HG03108 (cell line): ENCODE results near the gene ADA.
"Not testable (repeated sequence)": the region's sequence is repeated elsewhere in the genome, so short reads cannot be mapped to it uniquely, and the experiment has no call there.

Experiments
- ATAC-seq: cut with Tn5 transposase; IDR thresholded peaks from one replicate; pipeline ENCODE4 v1.9.1; 2021; ENCODE audit warnings: moderate library complexity; ENCODE audit not compliant: unreplicated experiment

Gene ADA

GRCh38 chr20:44651684-44652423 lies at the start of gene ADA:
TSS of gene ADA (minus strand) at chr20:44651699. CDS start at chr20:44651607, 92 bp downstream.
- no peak for ATAC-seq

DNA sequence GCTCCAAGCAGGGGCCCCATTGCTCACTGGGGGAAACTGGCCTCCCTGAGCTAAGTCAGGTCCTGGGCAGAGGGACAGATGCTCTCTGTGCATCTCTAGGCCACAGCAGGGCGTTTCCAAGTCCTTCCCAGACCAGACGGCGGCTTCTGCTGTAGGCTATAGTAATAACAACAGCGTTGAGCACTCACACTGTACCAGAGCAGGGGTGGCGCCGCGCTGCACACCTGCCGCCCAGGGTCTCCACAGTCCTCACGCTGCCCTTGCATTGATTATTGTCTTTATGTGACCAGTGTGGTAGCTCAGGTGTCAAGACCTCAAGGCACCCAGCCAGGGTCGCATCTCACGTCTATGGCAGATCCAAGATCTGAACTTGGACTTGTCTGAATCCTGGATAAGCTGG lies 48.8 kb upstream of the ADA start:
- no peak for ATAC-seq

DNA sequence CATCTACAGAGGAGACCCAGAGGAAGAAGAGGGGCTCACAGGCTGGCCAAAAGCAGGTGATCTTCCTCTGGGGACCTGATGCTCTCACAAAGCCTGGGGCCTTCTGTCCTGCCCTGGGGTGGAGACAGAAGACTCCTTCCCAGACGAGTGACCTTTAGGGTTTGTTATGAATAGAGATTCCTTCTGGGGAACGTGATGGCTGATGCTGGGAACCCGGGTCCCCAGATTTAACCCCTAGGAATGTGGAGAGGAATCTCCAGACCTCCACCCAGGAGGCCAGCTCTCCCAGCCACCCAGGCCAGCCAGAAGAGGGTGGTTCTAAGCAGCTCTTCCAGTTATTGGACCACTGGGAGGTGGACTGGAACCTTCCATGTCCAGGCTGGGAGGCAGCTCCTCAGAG lies 46.9 kb upstream of the ADA start:
- no peak for ATAC-seq

- not testable (repeated sequence) for ATAC-seq
Observed at GRCh38 chr20:44697041-44697440, 45.5 kb upstream of the ADA start.

DNA sequence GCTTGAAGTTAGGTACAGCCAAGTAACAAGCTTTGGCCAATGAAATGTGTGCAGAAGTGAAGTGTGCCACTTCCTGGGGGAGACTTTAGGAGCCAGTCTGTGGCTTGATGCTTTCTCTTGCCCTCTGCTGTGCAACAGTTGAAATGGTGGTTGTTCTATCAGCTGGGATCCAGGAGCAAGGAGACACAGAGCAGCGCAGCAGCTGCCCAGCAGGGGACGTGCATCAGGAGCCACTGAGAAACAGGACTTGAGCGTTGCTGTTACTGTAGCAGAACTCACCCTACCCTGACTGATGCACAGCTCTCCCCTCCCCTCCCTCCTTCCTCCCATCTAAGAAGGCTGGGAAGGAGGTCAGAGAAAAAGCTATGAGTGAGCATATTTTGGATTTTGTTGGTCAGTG lies 44.8 kb upstream of the ADA start:
- ATAC-seq, result no peak

GRCh38 chr20:44695674-44696300 lies 44.3 kb upstream of the ADA start:
- ATAC-seq, result no peak

GRCh38 chr20:44695295-44695673 lies 43.8 kb upstream of the ADA start:
- ATAC-seq, result no peak

DNA sequence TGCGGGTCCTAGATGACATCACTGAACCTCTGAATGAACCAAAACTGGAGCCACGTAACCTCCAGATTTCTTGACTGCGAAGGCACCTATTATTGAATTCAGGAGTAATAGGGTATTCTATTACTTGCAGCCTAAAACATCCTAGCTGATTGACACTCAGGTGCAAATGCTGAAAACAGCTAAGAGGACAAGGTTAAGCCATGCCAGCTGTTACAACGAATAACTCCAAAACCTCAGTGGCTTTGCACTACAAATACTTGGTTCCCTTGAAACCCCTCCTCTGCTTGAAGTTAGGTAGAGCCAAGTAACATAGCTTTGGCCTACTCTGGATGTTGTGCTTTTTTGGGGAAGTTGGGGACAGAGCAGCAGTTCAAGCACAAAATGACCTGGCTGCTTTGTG lies 42.7 kb upstream of the ADA start:
- no peak for ATAC-seq

DNA sequence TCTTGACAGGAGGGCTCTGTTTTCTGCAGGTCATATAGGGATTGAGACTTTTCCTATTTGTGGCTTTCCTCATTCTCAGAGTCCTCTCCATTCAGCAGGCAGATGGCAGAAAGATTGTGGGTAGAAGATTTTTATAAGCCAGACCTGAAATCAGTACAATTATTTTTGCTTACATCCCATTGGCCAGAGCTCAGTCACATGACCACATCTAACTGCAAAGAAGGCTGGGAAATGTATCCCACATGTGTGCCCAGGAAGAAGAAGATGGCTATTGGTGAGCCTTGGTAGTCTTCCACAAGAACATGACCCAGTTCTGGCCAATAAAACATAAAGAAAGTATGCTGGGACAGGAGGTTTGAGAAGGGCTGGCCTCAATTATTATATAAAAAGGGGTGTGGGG lies 42.1 kb upstream of the ADA start:
- ATAC-seq, result no peak

DNA sequence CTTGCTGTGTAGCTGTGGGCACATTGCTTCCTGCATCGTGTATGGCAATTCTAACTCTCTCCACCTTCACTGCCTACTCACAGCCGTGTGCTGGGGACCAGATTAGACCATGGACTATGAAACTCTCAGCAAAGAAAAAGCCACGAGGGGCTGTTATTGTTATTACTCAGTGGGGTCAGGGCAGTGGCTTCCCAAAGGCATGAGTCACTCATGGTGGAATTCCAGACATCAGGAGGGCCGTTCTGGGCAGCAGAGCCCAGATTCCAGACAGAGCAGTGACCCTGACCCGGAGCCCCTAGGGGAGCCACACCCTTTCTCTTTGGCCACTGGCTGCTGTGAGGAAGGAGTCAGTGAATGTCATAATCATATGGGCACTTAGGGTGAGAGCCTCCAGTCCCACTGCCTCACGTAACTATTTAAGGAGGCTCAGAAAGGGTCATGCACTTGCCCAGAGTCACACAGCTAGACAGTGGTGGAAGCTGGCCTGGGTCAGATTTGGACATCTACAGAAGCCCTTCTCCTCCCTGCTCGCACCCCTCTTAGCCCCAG lies 41.5 kb upstream of the ADA start:
- ATAC-seq, result no peak

DNA sequence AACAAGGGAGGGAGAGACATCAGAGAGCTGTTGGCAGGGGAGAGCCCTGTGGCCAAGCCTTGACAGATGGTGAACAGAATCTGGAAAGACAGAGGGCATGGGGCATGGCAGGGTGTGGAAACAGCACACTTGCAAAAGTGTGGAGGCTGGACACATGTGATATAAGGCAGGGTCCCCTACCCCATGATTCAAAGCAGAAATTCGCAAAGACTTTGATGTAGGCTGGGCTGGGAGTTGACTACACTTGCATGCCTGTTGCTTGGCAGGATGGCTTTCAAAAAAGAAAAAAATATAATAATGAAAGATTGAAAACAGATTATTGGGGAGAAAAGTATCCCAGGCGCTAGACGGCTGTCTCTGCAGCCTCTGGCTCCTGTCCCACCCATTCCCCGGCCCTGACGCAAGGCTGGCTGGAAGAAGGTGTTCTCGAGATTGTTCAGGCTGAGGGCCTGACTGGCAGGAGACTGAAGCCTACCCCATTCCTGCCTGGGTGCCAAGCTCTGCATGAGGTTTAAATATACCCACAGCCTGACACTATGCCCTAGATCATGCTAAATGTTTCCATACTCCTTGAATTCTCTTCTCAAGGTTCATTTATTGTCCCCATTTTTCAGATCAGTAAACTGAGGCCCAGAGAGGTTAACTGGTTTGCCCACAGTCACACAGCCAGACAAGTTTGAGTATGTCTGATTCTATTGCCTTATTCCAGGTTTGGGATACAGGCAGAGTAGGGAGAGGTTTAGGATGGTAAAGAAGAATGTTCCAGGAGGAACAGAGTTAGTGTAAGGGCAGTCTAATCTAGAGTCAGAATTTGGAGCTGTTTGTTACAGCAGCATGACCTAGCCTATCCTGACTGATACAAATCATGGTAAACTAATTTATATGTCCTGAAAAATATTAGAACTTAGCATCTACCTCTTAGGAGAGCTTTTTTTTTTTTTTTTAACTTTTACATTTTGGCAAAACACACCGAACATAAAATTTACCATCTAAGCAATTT lies 40.2 kb upstream of the ADA start:
- no peak for ATAC-seq

GRCh38 chr20:44690781-44691423 lies 39.4 kb upstream of the ADA start:
- no peak for ATAC-seq

DNA sequence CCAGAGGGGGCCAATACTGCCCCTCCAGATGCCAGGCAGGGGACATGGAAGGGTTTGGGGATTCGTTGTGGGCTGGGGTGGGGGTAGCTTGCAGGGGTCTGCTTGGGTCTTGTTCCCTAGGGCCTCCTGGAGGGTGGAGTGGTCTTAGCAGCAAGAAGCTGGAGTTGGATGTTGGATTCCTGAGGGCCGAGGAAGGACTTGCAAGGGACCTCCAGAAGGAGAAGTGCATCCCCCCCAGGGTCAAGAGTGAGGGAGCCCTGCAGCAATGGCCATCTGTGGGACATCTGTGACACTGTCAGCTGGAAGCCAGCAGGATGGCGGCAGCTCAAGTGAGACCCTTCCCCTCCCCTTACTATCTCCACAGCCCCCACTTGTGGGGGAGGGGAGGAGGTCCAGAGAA lies 38.3 kb upstream of the ADA start:
- ATAC-seq, result no peak

DNA sequence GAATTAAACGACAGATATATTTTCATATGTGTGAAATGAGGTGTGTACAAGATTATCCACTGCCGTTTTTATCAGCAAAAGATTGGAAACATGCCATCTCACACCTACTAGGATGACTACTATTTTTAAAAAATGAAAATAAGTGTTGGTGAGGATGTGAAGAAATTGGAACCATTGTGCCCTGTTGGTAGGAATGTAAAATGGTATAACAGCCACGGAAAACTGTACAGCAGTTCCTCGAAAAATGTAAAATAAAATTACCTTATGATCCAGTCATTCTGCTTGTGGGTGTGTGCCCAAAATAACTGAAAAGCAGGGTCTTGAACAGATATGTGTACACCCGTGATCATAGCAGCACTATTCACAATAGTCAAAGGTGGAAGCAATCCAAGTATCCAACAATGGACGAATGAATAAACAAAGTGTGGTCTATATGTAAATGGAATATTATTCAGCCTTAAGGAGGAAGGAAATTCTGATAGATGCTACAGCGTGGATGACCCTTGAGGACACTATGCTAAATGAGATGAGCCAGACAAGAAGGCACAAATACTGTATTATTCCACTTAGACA lies 36.6 kb upstream of the ADA start:
- ATAC-seq, result no peak

GRCh38 chr20:44686934-44687333 lies 35.4 kb upstream of the ADA start:
- ATAC-seq, result no peak

DNA sequence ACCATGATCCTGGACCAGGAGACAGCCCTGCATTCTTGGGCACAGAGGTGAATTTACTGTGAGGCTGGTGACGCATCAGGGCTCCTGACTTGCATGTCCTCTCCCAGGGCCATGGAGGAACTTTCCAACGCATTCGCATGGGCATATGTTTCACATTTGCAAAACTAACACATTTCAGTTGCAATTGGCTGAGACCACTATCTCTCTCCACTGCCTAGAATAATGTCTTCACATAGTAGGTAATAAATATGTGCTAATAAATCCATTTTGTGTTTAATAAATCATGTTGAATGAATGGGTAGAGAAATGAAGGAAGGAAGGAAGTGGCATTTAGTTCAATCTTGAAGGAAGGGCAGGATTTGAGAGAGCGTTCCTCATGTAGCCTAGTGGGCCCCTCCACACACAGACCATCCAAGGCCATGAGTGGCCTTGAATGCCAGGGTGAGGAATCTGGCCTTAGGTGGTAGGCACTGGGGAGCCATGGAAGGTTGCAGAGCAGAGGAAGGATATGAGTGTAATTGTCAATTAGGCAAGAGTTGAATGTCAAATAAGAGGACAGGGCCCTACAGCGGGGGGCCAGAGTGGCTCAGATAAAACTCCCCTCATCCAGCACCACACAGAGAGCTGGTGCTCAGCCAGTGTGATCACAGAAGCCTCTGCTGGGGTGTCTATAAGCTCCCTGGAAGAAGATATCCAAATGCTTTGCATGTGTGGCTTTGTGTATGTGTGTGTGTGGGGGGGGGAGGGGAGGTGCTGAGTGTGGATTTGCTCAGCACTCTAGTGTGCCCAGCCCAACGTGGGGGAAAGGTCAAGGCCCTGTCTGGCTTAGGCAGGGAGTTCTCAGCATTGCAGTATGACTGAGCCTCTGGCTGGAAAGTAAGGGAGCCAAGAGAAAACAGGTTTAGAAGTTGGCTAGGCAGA lies 32.8 kb upstream of the ADA start:
- ATAC-seq, result no peak

- ATAC-seq, result no peak
Observed at GRCh38 chr20:44683263-44684046, 32.0 kb upstream of the ADA start.

GRCh38 chr20:44681796-44682566 lies 30.5 kb upstream of the ADA start:
- ATAC-seq, result no peak
